Activated naive CD4-positive, alpha-beta T cell treated with anti-CD3 and anti-CD28 coated beads, Interleukin-2, amount 50 U/mL, for 72 hours (primary cell): ENCODE results near the gene IMPA2. TPM values are rescaled to one million over a fixed set of nuclear protein-coding genes. Genes with fewer than 3 reads are reported as not detected.

ENCODE experiments used
- total RNA-seq, 2 donors: library from RNA; stranded (reverse); gene quantifications; one replicate each; pipeline ENCODE4 v1.2.3, GENCODE V29; 2022

Gene IMPA2
- total RNA-seq, 2 donors from 2014 or later = 21.9 to 36.5 TPM

Other genes with a start within 250 kb of the IMPA2 start
- 10 to 100 TPM; 23.5 to 26.4 TPM for gene CHMP1B, start 130.1 kb upstream of the IMPA2 start, total RNA-seq
- gene MPPE1, start 73.2 kb upstream of the IMPA2 start, total RNA-seq = 10 to 100 TPM; 38.1 to 67.2 TPM
- gene ANKRD62, start 112.3 kb downstream of the IMPA2 start, total RNA-seq = not detected